SK-MEL-5 (cell line): Measurements from ENCODE around the gene JPH2. TPM values are rescaled to one million over a fixed set of nuclear protein-coding genes. Genes with fewer than 3 reads are reported as not detected.

Source experiments
- DNase-seq: peaks from one replicate; pipeline ENCODE4 v3.0.0-alpha.2; 2016; ENCODE audit warnings: low read depth, low spot score
- in situ Hi-C: cut with HindIII; loops from 2 replicates; pipeline ENCODE4 v1.10.0; 2016; ENCODE audit warnings: low sequenced_read_pairs, high pct_unique_total_duplicates, low pct_unique_long_range_greater_than_20kb
- total RNA-seq: library from RNA; depleted of rRNA; stranded (reverse); fragments of >200 nt; shearing (Covaris generic); gene quantifications from 2 replicates; pipeline ENCODE4 v1.2.3, GENCODE V29; 2014

Gene JPH2
- total RNA-seq, 1 experiment from 2014 or later: 0.08 TPM

GRCh38 chr20:44118185-44119033 lies 68.6 kb downstream of the JPH2 start:
- in situ Hi-C loops: no loop called here
- no peak for DNase-seq

- in situ Hi-C loops: no loop called here
Measured at GRCh38 chr20:44117296-44118184, 69.4 kb downstream of the JPH2 start.

GRCh38 chr20:44115762-44116644 lies 71.0 kb downstream of the JPH2 start:
- no peak for DNase-seq
- in situ Hi-C loops: no loop called here

More at GRCh38 chr20:44117296-44118184, 69.4 kb downstream of the JPH2 start:
- DNase-seq: no peak

GRCh38 chr20:44115181-44115580 lies 71.8 kb downstream of the JPH2 start:
- no peak for DNase-seq

GRCh38 chr20:44113618-44114376 lies 73.2 kb downstream of the JPH2 start:
- in situ Hi-C loops: no loop called here
- DNase-seq: no peak

More at GRCh38 chr20:44115181-44115580, 71.8 kb downstream of the JPH2 start:
- in situ Hi-C loops: no loop called here

- DNase-seq: no peak
- in situ Hi-C loops: no loop called here
Measured at GRCh38 chr20:44112889-44113617, 73.9 kb downstream of the JPH2 start.

- no peak for DNase-seq
- in situ Hi-C loops: no loop called here
Measured at GRCh38 chr20:44112456-44112855, 74.5 kb downstream of the JPH2 start.

GRCh38 chr20:44111712-44112335 lies 75.2 kb downstream of the JPH2 start:
- DNase-seq: no peak
- in situ Hi-C loops: no loop called here

- in situ Hi-C loops: no loop called here
Measured at GRCh38 chr20:44110816-44111568, 76.0 kb downstream of the JPH2 start.

GRCh38 chr20:44109951-44110361 lies 77.0 kb downstream of the JPH2 start:
- in situ Hi-C loops: no loop called here
- no peak for DNase-seq

More at GRCh38 chr20:44110816-44111568, 76.0 kb downstream of the JPH2 start:
- DNase-seq: no peak

GRCh38 chr20:44106615-44107014 lies 80.4 kb downstream of the JPH2 start:
- peak; percentile 51 for DNase-seq
- in situ Hi-C loops: no loop called here

GRCh38 chr20:44104798-44105517 lies 82.0 kb downstream of the JPH2 start:
- in situ Hi-C loops: no loop called here
- DNase-seq: no peak

- no peak for DNase-seq
- in situ Hi-C loops: no loop called here
Measured at GRCh38 chr20:44102582-44102981, 84.4 kb downstream of the JPH2 start.

GRCh38 chr20:44099832-44100231 lies 87.2 kb downstream of the JPH2 start:
- DNase-seq: no peak
- in situ Hi-C loops: no loop called here

- DNase-seq: no peak
- in situ Hi-C loops: no loop called here
Measured at GRCh38 chr20:44098657-44099056, 88.3 kb downstream of the JPH2 start.
